Measurements from ENCODE around the gene TNNC2.

DNA sequence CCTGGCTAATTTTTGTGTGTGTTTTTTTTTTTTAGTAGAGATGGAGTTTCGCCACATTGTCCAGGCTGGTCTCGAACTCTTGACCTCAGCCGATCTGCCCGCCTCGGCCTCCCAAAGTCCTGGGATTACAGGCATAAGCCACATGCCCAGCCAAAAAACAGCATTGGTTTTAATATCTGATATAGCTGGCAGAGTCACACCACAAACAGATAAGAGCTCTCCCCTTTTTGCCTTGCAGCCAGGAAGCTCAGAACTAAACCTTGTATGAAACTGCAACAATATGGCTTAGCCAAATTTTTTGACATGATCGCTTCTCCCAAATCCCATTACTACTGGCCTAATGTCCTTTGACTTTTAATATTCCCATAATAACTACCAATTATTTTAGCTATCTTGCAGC is 25.2 kb upstream of the TNNC2 start:
- TF ChIP-seq, protein P1, sequence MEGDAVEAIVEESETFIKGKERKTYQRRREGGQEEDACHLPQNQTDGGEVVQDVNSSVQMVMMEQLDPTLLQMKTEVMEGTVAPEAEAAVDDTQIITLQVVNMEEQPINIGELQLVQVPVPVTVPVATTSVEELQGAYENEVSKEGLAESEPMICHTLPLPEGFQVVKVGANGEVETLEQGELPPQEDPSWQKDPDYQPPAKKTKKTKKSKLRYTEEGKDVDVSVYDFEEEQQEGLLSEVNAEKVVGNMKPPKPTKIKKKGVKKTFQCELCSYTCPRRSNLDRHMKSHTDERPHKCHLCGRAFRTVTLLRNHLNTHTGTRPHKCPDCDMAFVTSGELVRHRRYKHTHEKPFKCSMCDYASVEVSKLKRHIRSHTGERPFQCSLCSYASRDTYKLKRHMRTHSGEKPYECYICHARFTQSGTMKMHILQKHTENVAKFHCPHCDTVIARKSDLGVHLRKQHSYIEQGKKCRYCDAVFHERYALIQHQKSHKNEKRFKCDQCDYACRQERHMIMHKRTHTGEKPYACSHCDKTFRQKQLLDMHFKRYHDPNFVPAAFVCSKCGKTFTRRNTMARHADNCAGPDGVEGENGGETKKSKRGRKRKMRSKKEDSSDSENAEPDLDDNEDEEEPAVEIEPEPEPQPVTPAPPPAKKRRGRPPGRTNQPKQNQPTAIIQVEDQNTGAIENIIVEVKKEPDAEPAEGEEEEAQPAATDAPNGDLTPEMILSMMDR (IDR thresholded peaks at IDR 0.05), result no peak
- no peak for TF ChIP-seq POLR2A (IDR thresholded peaks at IDR 0.05)

Data from lower leg skin (tissue), 3 donors.